Progenitor cell of endocrine pancreas (in vitro differentiated cells): Measurements from ENCODE around the gene CLP1. TPM values are rescaled to one million over a fixed set of nuclear protein-coding genes. Genes with fewer than 3 reads are reported as not detected.
"Not testable (repeated sequence)": the region's sequence is repeated elsewhere in the genome, so short reads cannot be mapped to it uniquely, and the experiment has no call there.

Experiments
- DNase-seq: peaks from one replicate; pipeline ENCODE4 v3.0.0; 2021; ENCODE audit warnings: low spot score; ENCODE audit not compliant: unreplicated experiment
- H3K27ac Mint-ChIP-seq: 2 replicates; pipeline ENCODE4 v1.8.0; 2021; ENCODE audit warnings: mild to moderate bottlenecking, moderate library complexity, mixed read lengths
- H3K27me3 Mint-ChIP-seq: 2 replicates; pipeline ENCODE4 v1.8.0; 2021; ENCODE audit warnings: mixed read lengths
- H3K36me3 Mint-ChIP-seq: 2 replicates; pipeline ENCODE4 v1.8.0; 2022; ENCODE audit warnings: mixed read lengths; ENCODE audit not compliant: insufficient read depth
- H3K4me1 Mint-ChIP-seq: 2 replicates; pipeline ENCODE4 v1.8.0; 2021; ENCODE audit warnings: low read depth, mixed read lengths
- H3K4me3 Mint-ChIP-seq: 2 replicates; pipeline ENCODE4 v1.8.0; 2021; ENCODE audit warnings: low read depth, mild to moderate bottlenecking, moderate library complexity, mixed read lengths
- H3K9me3 Mint-ChIP-seq: 2 replicates; pipeline ENCODE4 v1.8.0; 2021; ENCODE audit warnings: low read depth, mixed read lengths
- total RNA-seq: library from RNA; stranded (reverse); gene quantifications from 2 replicates; pipeline ENCODE4 v1.2.1, GENCODE V29; 2021
- TF ChIP-seq, protein P1 (sequence below): fragments of 200-600 bp; sonication (generic); IDR thresholded peaks from one replicate; pipeline ENCODE4 v1.5.0; 2021; ENCODE audit warnings: antibody characterized with exemption, mild to moderate bottlenecking; ENCODE audit not compliant: unreplicated experiment

The CLP1 gene
- total RNA-seq, 1 donor from 2014 or later = 22.2 TPM

DNA sequence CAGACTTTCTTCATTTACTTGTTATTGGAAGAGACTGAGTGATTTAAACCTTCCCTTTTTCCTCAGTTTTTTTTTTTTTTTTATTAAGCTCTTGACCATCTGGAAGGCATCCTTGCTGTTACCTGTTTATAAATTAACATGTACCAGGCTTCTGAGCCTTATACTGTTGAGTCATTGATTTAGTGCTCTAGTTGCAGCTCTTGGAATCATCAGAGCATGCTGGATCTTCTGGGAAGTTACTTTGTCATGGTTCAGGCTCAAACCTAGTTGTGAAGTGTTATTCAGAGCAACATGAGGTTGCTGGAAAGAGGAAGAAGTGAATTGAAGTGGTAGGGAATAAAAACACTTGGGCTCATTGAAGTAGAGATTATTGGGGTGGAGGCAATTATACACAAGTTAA is 16.7 kb downstream of the CLP1 start:
- H3K27ac Mint-ChIP-seq = peak overlapping the region; percentile 18
- H3K4me3 Mint-ChIP-seq = no peak overlapping the region
- H3K27me3 Mint-ChIP-seq = no peaks in the 10 kb centered on the region
- peaks cover 37% of the 10 kb centered on the region for H3K4me1 Mint-ChIP-seq
- no peaks in the 10 kb centered on the region for H3K9me3 Mint-ChIP-seq
- H3K36me3 Mint-ChIP-seq = peaks cover 15% of the 10 kb centered on the region
- no peak for DNase-seq
- TF ChIP-seq, protein P1, sequence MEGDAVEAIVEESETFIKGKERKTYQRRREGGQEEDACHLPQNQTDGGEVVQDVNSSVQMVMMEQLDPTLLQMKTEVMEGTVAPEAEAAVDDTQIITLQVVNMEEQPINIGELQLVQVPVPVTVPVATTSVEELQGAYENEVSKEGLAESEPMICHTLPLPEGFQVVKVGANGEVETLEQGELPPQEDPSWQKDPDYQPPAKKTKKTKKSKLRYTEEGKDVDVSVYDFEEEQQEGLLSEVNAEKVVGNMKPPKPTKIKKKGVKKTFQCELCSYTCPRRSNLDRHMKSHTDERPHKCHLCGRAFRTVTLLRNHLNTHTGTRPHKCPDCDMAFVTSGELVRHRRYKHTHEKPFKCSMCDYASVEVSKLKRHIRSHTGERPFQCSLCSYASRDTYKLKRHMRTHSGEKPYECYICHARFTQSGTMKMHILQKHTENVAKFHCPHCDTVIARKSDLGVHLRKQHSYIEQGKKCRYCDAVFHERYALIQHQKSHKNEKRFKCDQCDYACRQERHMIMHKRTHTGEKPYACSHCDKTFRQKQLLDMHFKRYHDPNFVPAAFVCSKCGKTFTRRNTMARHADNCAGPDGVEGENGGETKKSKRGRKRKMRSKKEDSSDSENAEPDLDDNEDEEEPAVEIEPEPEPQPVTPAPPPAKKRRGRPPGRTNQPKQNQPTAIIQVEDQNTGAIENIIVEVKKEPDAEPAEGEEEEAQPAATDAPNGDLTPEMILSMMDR = no peak

DNA sequence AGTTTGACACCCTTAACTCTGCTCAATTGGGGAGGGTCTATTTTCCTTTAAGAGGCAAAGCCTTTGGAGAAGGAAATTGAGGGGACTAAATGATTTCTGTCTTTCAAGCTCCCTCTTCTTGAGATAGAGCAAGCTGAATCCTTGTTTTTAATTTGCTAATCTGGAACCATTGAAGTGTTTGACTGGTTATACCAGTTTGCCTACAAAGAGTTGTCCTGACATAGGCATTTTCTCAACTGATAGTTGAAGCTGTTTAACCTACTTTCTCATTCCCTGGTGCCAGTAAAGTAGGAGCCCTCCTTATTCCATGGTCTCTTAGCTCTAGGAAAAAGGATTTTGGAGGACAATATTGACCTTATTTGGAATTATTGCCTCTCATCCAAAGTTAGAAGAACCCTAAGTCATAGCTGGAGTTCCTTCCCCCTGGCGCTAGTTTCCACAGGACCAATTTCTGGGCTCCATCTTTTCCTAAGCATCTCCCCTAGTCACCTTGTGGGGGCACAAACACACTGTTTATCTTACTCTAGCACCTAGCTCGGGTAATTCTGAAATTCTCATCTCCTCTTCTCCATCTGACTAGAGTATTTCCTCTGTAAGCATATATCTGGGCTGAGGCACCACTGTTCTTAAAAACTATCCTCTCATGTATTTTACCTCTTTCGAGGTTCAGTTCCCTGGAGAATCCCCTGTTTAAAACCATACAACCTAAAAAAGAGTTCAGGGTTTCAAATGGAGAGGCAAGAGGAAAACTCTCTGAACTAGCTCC is 17.8 kb downstream of the CLP1 start:
- no peaks in the 10 kb centered on the region for H3K9me3 Mint-ChIP-seq
- peaks cover 31% of the 10 kb centered on the region for H3K4me1 Mint-ChIP-seq
- TF ChIP-seq, protein P1 = no peak
- no peak for DNase-seq
- peaks cover 15% of the 10 kb centered on the region for H3K36me3 Mint-ChIP-seq
- H3K4me3 Mint-ChIP-seq = no peak overlapping the region
- H3K27me3 Mint-ChIP-seq = no peaks in the 10 kb centered on the region
- peak overlapping the region; percentile 58 for H3K27ac Mint-ChIP-seq

DNA sequence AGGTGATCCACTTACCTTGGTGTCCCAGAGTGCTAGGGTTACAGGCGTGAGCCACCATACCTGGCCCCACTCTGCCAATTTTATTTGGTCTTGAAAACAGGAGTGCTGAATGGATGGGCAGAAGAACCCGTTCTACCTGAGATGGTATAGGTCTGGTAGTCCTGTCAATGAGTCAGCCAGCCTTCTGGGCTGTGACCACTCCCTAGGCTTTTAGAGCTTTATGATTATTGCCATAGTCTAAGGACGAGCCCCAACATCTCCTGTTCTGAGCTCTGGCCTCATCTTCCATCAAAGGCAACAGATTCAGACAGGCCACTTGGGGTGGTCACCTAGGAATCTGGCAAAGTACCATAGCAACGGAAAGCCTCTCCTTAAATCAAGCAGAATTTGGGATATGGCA is 21.8 kb downstream of the CLP1 start:
- H3K9me3 Mint-ChIP-seq = no peaks in the 10 kb centered on the region
- H3K36me3 Mint-ChIP-seq = peaks cover 17% of the 10 kb centered on the region
- no peak overlapping the region for H3K4me3 Mint-ChIP-seq
- H3K27ac Mint-ChIP-seq = no peak overlapping the region
- peaks cover 14% of the 10 kb centered on the region for H3K4me1 Mint-ChIP-seq
- no peak for DNase-seq
- TF ChIP-seq, protein P1 = no peak
- H3K27me3 Mint-ChIP-seq = no peaks in the 10 kb centered on the region

DNA sequence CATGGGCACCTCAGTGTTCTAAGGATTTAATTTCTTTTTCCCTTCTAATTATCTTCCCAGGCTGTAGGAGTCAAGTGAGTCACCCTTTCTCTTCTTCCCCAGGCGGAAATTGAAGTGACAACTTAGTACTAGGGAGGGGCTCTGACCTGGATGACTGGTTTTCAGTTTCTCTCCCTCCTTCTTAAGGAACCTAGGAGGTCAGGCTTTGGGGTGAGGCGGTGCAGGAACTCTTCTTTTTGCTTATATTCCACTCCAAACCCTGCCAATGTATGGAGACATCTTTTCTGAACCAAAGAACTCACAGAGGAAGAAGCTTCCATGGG is 23.0 kb downstream of the CLP1 start:
- no peaks in the 10 kb centered on the region for H3K27me3 Mint-ChIP-seq
- H3K4me3 Mint-ChIP-seq = no peak overlapping the region
- TF ChIP-seq, protein P1 = no peak
- peaks cover 19% of the 10 kb centered on the region for H3K36me3 Mint-ChIP-seq
- H3K27ac Mint-ChIP-seq = peak overlapping the region; percentile 49
- DNase-seq = no peak
- H3K9me3 Mint-ChIP-seq = no peaks in the 10 kb centered on the region
- H3K4me1 Mint-ChIP-seq = peaks cover 8% of the 10 kb centered on the region

DNA sequence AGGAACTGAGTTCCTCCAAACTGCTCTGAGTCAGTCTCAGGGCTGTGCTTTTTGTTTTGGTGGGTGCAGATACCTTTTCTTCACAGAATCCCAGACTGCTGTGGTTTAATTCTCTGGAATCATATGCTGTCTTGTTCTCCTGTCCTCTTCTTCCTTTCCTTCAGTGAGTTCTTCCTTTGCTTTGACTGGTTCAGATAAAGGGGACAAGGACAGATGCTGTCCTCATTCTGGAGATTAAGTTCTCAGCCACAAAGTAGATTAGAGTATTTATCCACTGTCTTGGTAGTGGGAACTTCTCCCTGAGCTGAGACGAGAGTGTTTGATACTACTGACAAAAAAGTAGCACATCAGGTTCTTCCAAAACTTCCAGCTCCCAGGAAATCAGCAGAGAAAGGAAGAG is 23.6 kb downstream of the CLP1 start:
- H3K27ac Mint-ChIP-seq = no peak overlapping the region
- peaks cover 21% of the 10 kb centered on the region for H3K36me3 Mint-ChIP-seq
- H3K4me1 Mint-ChIP-seq = peaks cover 2% of the 10 kb centered on the region
- H3K9me3 Mint-ChIP-seq = no peaks in the 10 kb centered on the region
- H3K4me3 Mint-ChIP-seq = no peak overlapping the region
- no peak for DNase-seq
- no peaks in the 10 kb centered on the region for H3K27me3 Mint-ChIP-seq
- TF ChIP-seq, protein P1 = no peak

DNA sequence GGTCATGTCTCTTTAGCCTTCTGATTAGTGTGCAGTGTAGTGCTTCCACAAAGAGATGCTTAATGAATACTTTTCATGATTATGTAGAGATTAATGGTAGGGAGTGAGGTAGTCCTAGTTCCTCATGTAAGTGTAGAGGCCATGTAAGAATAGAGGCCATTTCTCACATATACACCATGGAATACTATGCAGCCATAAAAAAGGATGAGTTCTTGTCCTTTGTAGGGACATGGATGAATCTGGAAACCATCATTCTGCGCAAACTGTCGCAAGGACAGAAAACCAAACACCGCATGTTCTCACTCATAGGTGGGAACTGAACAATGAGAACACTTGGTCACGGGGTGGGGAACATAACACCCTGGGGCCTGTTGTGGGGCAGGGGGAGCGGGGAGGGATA is 32.9 kb downstream of the CLP1 start:
- not testable (repeated sequence) for DNase-seq, H3K4me3 Mint-ChIP-seq, H3K27ac Mint-ChIP-seq, H3K4me1 Mint-ChIP-seq, H3K27me3 Mint-ChIP-seq, H3K9me3 Mint-ChIP-seq
- peaks cover 26% of the 10 kb centered on the region for H3K36me3 Mint-ChIP-seq
